Rectal smooth muscle tissue (tissue), 1 donor: ENCODE data around the gene GLI3.

Experiments
- H3K27ac ChIP-seq: one replicate; pipeline ENCODE4 v1.7.0; 2013; ENCODE audit warnings: low read depth, low read length, inconsistent platforms
- H3K27me3 ChIP-seq: one replicate; pipeline ENCODE4 v1.7.0; 2013; ENCODE audit warnings: low read length; ENCODE audit not compliant: control insufficient read depth, insufficient read depth
- H3K36me3 ChIP-seq: one replicate; pipeline ENCODE4 v1.7.0; 2013; ENCODE audit warnings: low read length; ENCODE audit not compliant: control insufficient read depth, insufficient read depth
- H3K4me1 ChIP-seq: one replicate; pipeline ENCODE4 v1.7.0; 2013; ENCODE audit warnings: low read length; ENCODE audit not compliant: control insufficient read depth, insufficient read depth
- H3K4me3 ChIP-seq: one replicate; pipeline ENCODE4 v1.7.0; 2013; ENCODE audit warnings: low read length
- H3K9ac ChIP-seq: one replicate; pipeline ENCODE4 v1.7.0; 2013; ENCODE audit warnings: low read length

GLI3 gene

GRCh38 chr7:42103456-42103855, 133.6 kb downstream of the GLI3 start:
- no peaks in the 10 kb centered on the region for H3K27me3 ChIP-seq
- no peak overlapping the region for H3K4me3 ChIP-seq
- H3K4me1 ChIP-seq, result peaks cover 20% of the 10 kb centered on the region
- no peaks in the 10 kb centered on the region for H3K36me3 ChIP-seq
- no peak overlapping the region for H3K9ac ChIP-seq
- no peak overlapping the region for H3K27ac ChIP-seq

GRCh38 chr7:42103020-42103419, 134.0 kb downstream of the GLI3 start:
- no peaks in the 10 kb centered on the region for H3K27me3 ChIP-seq
- peaks cover 16% of the 10 kb centered on the region for H3K4me1 ChIP-seq
- no peaks in the 10 kb centered on the region for H3K36me3 ChIP-seq
- no peak overlapping the region for H3K4me3 ChIP-seq
- H3K9ac ChIP-seq, result no peak overlapping the region
- H3K27ac ChIP-seq, result no peak overlapping the region

- Histone ChIP-seq H3K4me3 (no peak overlapping the region), H3K4me1 (peaks cover 13% of the 10 kb centered on the region), H3K36me3 (no peaks in the 10 kb centered on the region), H3K9ac (no peak overlapping the region), H3K27me3 (no peaks in the 10 kb centered on the region), H3K27ac (no peak overlapping the region)
Observed at GRCh38 chr7:42102301-42102700, 134.7 kb downstream of the GLI3 start.

- peaks cover 16% of the 10 kb centered on the region for H3K4me1 ChIP-seq
- H3K27me3 ChIP-seq, result no peaks in the 10 kb centered on the region
Observed at GRCh38 chr7:42100156-42100508, 136.9 kb downstream of the GLI3 start.

GRCh38 chr7:42099470-42100155, 137.4 kb downstream of the GLI3 start:
- H3K9ac ChIP-seq, result no peak overlapping the region
- no peaks in the 10 kb centered on the region for H3K36me3 ChIP-seq
- H3K27ac ChIP-seq, result no peak overlapping the region
- H3K4me3 ChIP-seq, result no peak overlapping the region
- H3K4me1 ChIP-seq, result peaks cover 13% of the 10 kb centered on the region
- no peaks in the 10 kb centered on the region for H3K27me3 ChIP-seq

More at GRCh38 chr7:42100156-42100508, 136.9 kb downstream of the GLI3 start:
- no peak overlapping the region for H3K9ac ChIP-seq
- no peak overlapping the region for H3K4me3 ChIP-seq
- no peak overlapping the region for H3K27ac ChIP-seq
- H3K36me3 ChIP-seq, result no peaks in the 10 kb centered on the region

- H3K9ac ChIP-seq, result no peak overlapping the region
- no peaks in the 10 kb centered on the region for H3K27me3 ChIP-seq
- no peak overlapping the region for H3K4me3 ChIP-seq
- no peaks in the 10 kb centered on the region for H3K36me3 ChIP-seq
- no peak overlapping the region for H3K27ac ChIP-seq
- H3K4me1 ChIP-seq, result peaks cover 13% of the 10 kb centered on the region
Observed at GRCh38 chr7:42099066-42099465, 137.9 kb downstream of the GLI3 start.

GRCh38 chr7:42097752-42098151, 139.3 kb downstream of the GLI3 start:
- Histone ChIP-seq H3K9ac (no peak overlapping the region), H3K4me3 (no peak overlapping the region), H3K4me1 (peaks cover 13% of the 10 kb centered on the region), H3K27me3 (no peaks in the 10 kb centered on the region), H3K27ac (no peak overlapping the region), H3K36me3 (no peaks in the 10 kb centered on the region)

- no peak overlapping the region for H3K4me3 ChIP-seq
Observed at GRCh38 chr7:42096681-42097561, 140.1 kb downstream of the GLI3 start.

GRCh38 chr7:42096268-42096667, 140.7 kb downstream of the GLI3 start:
- Histone ChIP-seq H3K4me3 (no peak overlapping the region), H3K27me3 (no peaks in the 10 kb centered on the region), H3K27ac (peak overlapping the region; percentile 56), H3K9ac (no peak overlapping the region), H3K4me1 (peaks cover 19% of the 10 kb centered on the region), H3K36me3 (no peaks in the 10 kb centered on the region)

More at GRCh38 chr7:42096681-42097561, 140.1 kb downstream of the GLI3 start:
- H3K4me1 ChIP-seq, result peaks cover 16% of the 10 kb centered on the region
- H3K27ac ChIP-seq, result peak overlapping the region; percentile 56
- H3K36me3 ChIP-seq, result no peaks in the 10 kb centered on the region
- no peak overlapping the region for H3K9ac ChIP-seq
- H3K27me3 ChIP-seq, result no peaks in the 10 kb centered on the region

GRCh38 chr7:42095791-42096190, 141.2 kb downstream of the GLI3 start:
- Histone ChIP-seq H3K4me3 (no peak overlapping the region), H3K9ac (no peak overlapping the region), H3K27me3 (no peaks in the 10 kb centered on the region), H3K27ac (peak overlapping the region; percentile 16), H3K4me1 (peaks cover 24% of the 10 kb centered on the region), H3K36me3 (no peaks in the 10 kb centered on the region)

- Histone ChIP-seq H3K4me3 (no peak overlapping the region), H3K27me3 (no peaks in the 10 kb centered on the region), H3K9ac (no peak overlapping the region), H3K36me3 (no peaks in the 10 kb centered on the region), H3K27ac (no peak overlapping the region), H3K4me1 (peaks cover 24% of the 10 kb centered on the region)
Observed at GRCh38 chr7:42093349-42093905, 143.6 kb downstream of the GLI3 start.

- H3K4me3 ChIP-seq, result no peak overlapping the region
- peak overlapping the region; percentile 73 for H3K27ac ChIP-seq
- no peaks in the 10 kb centered on the region for H3K27me3 ChIP-seq
- H3K9ac ChIP-seq, result no peak overlapping the region
- H3K4me1 ChIP-seq, result peaks cover 18% of the 10 kb centered on the region
- no peaks in the 10 kb centered on the region for H3K36me3 ChIP-seq
Observed at GRCh38 chr7:42091461-42092291, 145.3 kb downstream of the GLI3 start.
